HCT116 (cell line): ENCODE measurements around the gene SYNGR3.

Experiments used
- CEBPB ChIP-seq: IDR thresholded peaks from 2 replicates; pipeline ENCODE4 v1.6.1; 2012; ENCODE audit warnings: low read depth
- EZH2 ChIP-seq: fragments of 200-600 bp; sonication (generic); IDR thresholded peaks from 2 replicates; pipeline ENCODE4 v1.6.1; 2017; ENCODE audit warnings: antibody characterized with exemption, mixed run types
- EZH2phosphoT487 ChIP-seq: fragments of 200-600 bp; IDR thresholded peaks from 2 replicates; pipeline ENCODE4 v1.6.1; 2018; ENCODE audit warnings: antibody characterized with exemption, borderline replicate concordance
- JUND ChIP-seq: IDR thresholded peaks from 2 replicates; pipeline ENCODE4 v1.6.1; 2012
- POLR2A ChIP-seq: IDR thresholded peaks from 2 replicates; pipeline ENCODE4 v1.7.0; 2011; ENCODE audit warnings: borderline replicate concordance; ENCODE audit not compliant: insufficient read depth, insufficient read length; ENCODE audit errors: extremely low read depth
- POLR2AphosphoS5 ChIP-seq: IDR thresholded peaks from 2 replicates; pipeline ENCODE4 v1.6.1; 2011; ENCODE audit warnings: mild to moderate bottlenecking, low read depth, low read length, moderate library complexity
- RAD21 ChIP-seq: IDR thresholded peaks from 2 replicates; pipeline ENCODE4 v1.6.1; 2012; ENCODE audit warnings: low read depth, mild to moderate bottlenecking
- SP1 ChIP-seq: IDR thresholded peaks from 2 replicates; pipeline ENCODE4 v1.6.1; 2012; ENCODE audit warnings: low read depth
- ZFX ChIP-seq: fragments of 450-650 bp; IDR thresholded peaks from 2 replicates; pipeline ENCODE4 v1.6.1; 2017
- ZNF274 ChIP-seq: fragments of 200-500 bp; sonication (Bioruptor generic); IDR thresholded peaks from 2 replicates; pipeline ENCODE4 v1.6.1; 2014; ENCODE audit warnings: mild to moderate bottlenecking, low read depth, low read length, inconsistent platforms
- TF ChIP-seq, protein P1 (sequence below), 3 experiments: fragments of 200-600 bp in 1 of 3; sonication (generic) in 1 of 3; IDR thresholded peaks in 2 of 3; conservative IDR thresholded peaks in 1 of 3; 2 replicates each; pipeline ENCODE4 v1.5.1; 2012 to 2017; ENCODE audit warnings: low read depth in 2 of 3, low read length in 2 of 3, antibody characterized with exemption in 1 of 3, borderline replicate concordance in 1 of 3, control low read depth in 1 of 3, mild to moderate bottlenecking in 1 of 3, mixed read lengths in 1 of 3, mixed run types in 1 of 3, moderate library complexity in 1 of 3; ENCODE audit not compliant: insufficient read depth in 1 of 3
- TF ChIP-seq, protein P2 (sequence below): IDR thresholded peaks from 2 replicates; pipeline ENCODE4 v1.6.1; 2011; ENCODE audit warnings: mild to moderate bottlenecking, low read length, moderate library complexity; ENCODE audit not compliant: insufficient replicate concordance; ENCODE audit errors: extremely low read depth
- TF ChIP-seq, protein P3 (sequence below): IDR thresholded peaks from 2 replicates; pipeline ENCODE4 v1.6.1; 2012; ENCODE audit warnings: low read depth
- TF ChIP-seq, protein P4 (sequence below): IDR thresholded peaks from 2 replicates; pipeline ENCODE4 v1.6.1; 2012

DNA sequence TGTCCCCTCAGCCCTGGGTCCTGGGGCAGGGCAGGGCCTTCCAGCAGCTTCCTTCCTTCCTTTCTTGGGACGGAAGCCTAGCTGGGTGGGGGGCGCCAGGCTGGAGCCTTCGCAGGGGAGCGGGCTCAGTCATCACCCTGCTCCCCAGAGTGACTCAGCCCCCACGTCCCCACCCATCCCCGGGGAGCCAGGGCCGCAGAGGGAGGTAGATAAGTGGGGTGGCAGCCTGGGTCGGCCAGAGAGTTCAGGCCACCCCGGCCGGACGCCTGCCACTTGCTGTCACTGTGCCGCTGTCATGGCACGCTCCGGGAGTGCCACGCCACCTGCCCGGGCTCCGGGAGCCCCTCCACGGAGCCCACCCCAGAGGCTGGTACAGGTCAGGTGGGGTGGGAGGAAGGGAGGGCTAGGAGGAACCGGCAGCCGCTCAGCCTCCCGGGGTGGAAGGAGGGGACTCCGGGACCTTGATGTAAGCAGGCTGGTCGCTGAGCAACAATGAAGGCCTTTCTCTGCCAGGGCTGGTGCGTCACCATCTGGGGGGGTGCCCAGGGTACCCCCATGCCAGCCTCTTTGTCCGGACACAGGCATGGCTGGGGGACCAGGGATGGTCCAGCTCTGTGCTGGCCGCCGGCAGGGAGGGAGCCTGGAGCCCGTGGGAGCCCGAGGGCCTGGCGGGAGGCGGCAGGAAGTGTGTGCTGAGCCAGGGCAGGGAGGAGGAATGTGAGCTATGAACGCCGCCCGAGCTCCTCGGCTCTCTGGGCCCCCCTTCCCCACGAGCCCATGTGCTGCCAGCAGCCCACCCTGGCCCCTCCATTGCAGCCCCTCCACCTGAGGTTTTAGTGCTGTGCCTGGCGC is 43.5 kb downstream of the SYNGR3 start:
- TF ChIP-seq, protein P1, sequence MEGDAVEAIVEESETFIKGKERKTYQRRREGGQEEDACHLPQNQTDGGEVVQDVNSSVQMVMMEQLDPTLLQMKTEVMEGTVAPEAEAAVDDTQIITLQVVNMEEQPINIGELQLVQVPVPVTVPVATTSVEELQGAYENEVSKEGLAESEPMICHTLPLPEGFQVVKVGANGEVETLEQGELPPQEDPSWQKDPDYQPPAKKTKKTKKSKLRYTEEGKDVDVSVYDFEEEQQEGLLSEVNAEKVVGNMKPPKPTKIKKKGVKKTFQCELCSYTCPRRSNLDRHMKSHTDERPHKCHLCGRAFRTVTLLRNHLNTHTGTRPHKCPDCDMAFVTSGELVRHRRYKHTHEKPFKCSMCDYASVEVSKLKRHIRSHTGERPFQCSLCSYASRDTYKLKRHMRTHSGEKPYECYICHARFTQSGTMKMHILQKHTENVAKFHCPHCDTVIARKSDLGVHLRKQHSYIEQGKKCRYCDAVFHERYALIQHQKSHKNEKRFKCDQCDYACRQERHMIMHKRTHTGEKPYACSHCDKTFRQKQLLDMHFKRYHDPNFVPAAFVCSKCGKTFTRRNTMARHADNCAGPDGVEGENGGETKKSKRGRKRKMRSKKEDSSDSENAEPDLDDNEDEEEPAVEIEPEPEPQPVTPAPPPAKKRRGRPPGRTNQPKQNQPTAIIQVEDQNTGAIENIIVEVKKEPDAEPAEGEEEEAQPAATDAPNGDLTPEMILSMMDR (IDR thresholded peaks at IDR 0.05 in 2 of 3, conservative IDR thresholded peaks at IDR 0.05 in 1 of 3; ENCODE audit: borderline replicate concordance in 1 of 3, insufficient read depth in 1 of 3, low read depth in 2 of 3, low read length in 2 of 3), result no peak
- TF ChIP-seq ZNF274 (no peak), EZH2phosphoT487 (no peak), RAD21 (no peak), POLR2AphosphoS5 (no peak), CEBPB (no peak), POLR2A (no peak), SP1 (no peak), JUND (no peak), EZH2 (no peak), ZFX (no peak)
- TF ChIP-seq, protein P2, sequence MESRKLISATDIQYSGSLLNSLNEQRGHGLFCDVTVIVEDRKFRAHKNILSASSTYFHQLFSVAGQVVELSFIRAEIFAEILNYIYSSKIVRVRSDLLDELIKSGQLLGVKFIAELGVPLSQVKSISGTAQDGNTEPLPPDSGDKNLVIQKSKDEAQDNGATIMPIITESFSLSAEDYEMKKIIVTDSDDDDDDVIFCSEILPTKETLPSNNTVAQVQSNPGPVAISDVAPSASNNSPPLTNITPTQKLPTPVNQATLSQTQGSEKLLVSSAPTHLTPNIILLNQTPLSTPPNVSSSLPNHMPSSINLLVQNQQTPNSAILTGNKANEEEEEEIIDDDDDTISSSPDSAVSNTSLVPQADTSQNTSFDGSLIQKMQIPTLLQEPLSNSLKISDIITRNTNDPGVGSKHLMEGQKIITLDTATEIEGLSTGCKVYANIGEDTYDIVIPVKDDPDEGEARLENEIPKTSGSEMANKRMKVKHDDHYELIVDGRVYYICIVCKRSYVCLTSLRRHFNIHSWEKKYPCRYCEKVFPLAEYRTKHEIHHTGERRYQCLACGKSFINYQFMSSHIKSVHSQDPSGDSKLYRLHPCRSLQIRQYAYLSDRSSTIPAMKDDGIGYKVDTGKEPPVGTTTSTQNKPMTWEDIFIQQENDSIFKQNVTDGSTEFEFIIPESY, result no peak
- TF ChIP-seq, protein P3, sequence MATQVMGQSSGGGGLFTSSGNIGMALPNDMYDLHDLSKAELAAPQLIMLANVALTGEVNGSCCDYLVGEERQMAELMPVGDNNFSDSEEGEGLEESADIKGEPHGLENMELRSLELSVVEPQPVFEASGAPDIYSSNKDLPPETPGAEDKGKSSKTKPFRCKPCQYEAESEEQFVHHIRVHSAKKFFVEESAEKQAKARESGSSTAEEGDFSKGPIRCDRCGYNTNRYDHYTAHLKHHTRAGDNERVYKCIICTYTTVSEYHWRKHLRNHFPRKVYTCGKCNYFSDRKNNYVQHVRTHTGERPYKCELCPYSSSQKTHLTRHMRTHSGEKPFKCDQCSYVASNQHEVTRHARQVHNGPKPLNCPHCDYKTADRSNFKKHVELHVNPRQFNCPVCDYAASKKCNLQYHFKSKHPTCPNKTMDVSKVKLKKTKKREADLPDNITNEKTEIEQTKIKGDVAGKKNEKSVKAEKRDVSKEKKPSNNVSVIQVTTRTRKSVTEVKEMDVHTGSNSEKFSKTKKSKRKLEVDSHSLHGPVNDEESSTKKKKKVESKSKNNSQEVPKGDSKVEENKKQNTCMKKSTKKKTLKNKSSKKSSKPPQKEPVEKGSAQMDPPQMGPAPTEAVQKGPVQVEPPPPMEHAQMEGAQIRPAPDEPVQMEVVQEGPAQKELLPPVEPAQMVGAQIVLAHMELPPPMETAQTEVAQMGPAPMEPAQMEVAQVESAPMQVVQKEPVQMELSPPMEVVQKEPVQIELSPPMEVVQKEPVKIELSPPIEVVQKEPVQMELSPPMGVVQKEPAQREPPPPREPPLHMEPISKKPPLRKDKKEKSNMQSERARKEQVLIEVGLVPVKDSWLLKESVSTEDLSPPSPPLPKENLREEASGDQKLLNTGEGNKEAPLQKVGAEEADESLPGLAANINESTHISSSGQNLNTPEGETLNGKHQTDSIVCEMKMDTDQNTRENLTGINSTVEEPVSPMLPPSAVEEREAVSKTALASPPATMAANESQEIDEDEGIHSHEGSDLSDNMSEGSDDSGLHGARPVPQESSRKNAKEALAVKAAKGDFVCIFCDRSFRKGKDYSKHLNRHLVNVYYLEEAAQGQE, result no peak
- TF ChIP-seq, protein P4, sequence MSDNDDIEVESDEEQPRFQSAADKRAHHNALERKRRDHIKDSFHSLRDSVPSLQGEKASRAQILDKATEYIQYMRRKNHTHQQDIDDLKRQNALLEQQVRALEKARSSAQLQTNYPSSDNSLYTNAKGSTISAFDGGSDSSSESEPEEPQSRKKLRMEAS, result no peak
